ENCODE data around the gene KLHL29.
A peak's percentile ranks its signal among the peaks of the same experiment; 100 is the strongest.
"Not testable (repeated sequence)": the region's sequence is repeated elsewhere in the genome, so short reads cannot be mapped to it uniquely, and the experiment has no call there.

KLHL29 gene

DNA sequence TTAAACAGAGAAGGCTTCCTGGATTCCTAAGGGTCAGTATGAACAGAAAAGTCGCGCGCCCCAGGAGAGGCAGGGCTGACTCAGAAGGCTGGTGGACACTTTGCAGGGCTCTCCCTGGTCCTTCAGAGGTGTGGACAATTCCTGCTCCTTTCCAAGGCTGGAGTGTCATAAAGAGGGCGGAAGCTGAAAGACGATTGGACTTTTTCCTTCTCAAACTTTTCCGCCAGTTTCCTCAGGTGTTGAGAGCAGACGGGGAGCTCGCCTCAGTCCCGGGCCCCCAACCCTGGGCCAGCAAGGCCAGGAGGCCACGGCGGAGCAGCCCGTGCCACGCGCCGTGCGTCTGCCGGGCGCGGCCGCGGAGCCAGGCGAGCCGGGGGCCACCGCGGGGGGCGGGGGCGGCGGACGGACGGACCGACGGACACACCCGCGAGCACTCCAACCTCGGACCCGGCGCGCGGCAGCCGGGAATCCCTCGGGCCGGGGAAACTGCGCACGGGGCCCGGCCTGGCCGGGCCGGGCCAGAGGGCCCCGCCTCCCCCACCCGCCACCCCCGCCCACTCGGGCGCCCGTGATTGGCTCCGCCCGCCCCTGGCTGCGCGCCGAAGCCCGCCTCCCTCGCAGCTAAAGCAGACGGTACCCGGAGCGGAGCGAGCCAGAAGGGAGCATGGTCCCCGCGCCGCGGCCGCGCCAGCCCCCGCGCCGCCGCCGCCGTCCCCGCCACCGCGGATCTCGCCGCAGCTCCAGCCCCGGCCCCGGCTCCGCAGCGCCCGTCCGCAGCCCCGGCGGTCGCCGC, at the start of gene KLHL29:
KLHL29 (plus strand) TSS at position 629 of the 793 bp plus-strand sequence. CDS start 177,018 bp downstream, outside the sequence.
- peak in 55 of 58 donors; percentile 4 to 82 (median 57) for DNase-seq

DNA sequence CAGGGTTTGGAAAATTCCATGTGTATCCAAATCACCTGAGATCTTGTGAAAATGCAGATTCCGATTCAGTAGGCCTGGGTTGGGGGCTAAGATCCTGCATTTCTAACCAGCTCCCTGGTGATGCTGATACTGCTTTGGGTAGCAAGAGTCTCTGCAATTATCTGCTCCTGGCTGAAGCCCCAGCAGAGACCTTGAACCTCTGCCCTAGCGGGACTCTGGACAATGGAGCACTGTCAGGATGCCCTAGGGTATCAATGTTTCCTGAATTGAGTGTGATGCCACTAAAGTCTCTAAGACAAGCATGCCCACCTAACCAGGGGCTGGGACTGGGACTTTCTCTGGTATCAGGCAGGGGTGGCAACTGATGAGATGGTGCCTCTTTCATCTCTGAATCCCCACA, 49.4 kb upstream of the KLHL29 start:
- no peak for DNase-seq

DNA sequence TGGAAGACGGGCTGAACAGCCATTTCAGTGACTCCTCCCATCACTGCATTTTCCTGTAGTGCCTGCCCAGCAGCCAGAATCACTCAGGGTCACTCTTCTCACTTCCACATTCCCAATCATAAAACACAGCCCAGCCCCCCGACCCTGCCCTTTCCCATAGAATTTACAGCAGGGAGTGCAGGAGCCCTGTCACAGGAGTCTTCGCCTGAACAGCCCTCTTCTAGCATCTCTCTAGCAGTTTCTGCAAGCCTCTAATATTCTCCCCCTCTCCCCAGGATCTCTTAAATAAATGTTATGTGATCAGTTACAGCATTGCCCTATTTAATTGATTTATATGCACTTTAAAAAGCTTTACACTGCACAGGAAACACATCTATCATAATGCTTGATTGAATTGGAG, 42.9 kb upstream of the KLHL29 start:
- no peak for DNase-seq

DNA sequence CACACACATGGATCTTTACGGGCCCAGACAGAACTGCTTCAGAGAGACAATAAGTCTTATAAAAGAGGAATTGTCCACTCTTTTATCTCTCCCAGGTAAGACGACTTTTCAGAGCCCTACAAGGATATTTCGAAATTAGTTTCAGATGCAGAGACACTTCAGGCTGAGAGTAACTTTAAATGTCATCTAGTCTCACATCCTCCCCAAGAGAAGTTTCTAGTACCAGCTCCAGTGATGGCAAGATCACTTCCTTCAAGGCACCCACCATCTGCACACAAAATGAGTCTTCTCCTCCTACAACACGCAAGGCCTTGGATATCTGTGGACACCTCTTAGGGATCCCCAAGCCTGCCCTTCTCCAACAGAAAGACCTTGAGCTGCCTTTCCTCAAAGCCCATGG, 39.0 kb upstream of the KLHL29 start:
- no peak for DNase-seq

DNA sequence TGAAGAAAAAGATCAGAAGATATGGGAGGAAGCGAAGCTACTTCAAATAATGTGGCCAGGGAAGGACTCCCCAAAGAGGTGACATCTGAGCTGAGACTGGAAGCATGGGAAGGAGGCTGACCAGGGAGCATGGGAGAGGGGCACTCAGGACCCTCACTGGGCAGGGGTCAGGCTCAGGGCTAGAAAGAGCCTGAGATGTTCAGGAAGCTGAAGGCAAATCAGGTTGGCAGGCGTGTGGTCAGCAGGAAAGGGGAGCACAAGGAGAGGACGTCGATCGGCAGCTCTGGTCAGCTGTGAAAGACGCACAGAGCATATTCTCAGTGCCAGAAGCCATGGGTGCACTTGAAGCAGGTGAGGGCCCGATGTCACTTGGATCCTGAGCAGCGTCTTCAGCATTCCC, 38.2 kb upstream of the KLHL29 start:
- DNase-seq, result no peak

DNA sequence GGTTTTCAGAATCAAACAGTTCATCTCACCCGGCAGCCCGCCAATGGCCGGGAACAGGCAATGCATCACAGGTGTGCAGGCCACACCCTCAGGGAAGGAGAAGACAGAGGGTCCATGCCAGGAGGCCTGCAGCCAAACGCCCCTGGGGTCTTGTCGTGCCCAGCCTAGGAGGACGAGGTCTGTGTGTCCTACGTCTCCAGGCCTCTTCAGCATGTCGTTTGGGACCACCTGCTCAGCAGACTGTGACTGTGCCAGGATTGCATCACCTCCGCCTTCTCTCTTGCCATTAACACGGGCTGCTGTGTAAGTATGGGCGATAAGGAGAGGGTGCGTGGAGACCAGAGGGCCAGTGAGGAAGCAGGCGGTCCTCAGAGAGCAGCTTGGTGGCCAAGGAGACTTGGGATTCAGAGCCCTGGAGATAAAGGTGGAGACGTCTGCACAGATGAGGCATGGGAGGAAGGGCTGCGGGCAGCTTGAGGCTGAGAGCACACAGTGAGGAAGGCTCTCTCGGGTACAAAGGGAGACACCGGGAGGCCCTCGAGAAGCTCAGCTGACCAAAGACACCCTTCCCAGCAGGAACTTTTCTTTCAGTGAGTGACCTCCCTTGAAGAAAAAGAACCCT, 37.4 kb upstream of the KLHL29 start:
- DNase-seq, result no peak

DNA sequence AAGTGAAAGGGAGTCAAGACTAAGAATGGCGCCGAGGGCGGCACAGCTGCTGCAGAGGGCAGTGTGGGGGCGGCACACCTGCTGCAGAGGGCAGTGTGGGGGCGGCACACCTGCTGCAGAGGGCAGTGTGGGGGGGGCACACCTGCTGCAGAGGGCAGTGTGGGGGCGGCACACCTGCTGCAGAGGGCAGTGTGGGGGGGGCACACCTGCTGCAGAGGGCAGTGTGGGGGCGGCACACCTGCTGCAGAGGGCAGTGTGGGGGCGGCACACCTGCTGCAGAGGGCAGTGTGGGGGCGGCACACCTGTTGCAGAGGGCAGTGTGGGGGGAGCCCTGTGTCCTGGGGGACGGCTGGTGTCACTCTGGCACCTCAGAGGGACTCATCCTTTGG, 36.9 kb upstream of the KLHL29 start:
- DNase-seq, result not testable (repeated sequence)

DNA sequence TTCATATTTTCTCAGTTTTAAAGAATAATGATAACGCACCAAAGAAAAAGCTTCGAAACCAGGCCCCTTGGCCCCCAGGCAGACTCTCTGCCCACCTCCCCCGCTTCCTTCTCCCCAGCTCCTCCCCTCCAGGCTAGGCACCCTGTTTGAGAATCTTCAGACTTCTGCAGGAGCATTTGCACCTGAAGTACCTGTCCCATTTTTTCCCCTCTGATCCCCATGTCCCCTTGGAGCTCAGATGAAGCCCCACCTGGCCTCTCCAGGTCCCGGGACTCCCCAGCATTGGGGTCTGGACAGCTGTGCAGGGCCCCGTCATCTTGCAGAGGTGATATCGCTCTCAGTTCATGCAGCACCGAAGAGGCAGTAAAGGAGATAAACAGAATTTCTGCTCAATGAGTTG, 35.5 kb upstream of the KLHL29 start:
- DNase-seq, result no peak

DNA sequence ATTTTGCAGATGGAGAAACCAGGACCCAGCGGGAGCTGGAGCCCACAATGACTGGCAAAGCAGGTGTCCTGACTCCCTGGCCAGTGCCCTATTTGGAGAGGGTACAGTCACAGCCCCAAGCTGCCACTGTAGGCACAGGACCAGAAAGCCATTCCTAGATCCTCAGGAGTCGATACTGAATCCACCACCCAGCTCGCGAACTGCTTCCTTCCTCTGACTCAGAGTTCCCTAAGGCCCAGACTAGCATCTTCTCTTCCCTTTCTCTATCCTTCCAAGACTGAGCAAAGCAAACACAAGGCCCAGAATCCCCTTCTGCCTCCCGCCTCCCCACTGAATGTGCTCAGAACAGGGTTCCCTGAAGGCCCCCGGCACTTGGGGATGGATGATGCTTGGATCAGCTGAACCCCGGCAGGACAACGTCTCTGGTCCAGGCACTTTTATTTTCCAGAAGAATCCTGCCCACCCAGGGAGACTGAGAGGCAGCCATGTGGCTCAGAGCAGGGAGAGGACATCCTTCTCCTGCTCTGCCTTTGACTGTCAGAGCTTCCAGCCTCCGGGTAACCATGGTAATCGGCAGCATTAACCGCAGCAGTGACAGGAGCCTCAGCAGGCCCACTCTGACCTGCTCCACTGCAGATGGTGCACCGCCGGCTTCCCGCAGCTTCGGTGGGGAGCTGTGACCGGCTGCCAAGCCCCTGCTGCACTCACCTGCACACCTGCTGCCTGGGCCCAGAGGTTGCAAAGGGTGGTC, 34.8 kb upstream of the KLHL29 start:
- DNase-seq, result peak in 23 of 58 donors; percentile 2 to 39 (median 18)

DNA sequence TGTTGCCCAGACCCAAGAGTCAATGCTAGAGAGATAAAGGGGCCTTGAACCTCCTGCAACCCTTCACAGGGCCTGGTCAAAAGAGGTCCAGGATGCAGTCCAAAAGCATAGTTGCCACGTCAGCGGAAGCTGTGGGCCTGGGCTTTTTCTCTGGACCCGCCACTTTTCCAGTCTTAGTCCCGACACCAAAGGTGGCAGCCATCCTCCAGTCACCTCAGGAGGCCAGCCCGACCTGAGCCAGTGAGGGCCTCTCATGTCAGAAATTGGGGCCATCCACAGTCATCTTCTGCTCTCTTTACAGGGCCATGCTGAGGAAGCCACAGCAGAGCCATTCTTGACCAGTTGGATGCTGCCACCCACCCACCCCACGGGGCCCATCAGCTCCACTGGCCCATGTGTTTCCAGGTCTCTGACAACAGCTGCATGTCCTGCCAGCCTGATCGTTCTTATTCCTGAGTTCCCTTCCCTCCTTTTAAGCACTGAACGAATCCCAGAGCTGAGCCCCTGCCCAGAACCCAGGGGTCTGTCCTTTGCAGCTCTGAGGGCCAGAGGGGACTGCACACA, 34.1 kb upstream of the KLHL29 start:
- no peak for DNase-seq

DNA sequence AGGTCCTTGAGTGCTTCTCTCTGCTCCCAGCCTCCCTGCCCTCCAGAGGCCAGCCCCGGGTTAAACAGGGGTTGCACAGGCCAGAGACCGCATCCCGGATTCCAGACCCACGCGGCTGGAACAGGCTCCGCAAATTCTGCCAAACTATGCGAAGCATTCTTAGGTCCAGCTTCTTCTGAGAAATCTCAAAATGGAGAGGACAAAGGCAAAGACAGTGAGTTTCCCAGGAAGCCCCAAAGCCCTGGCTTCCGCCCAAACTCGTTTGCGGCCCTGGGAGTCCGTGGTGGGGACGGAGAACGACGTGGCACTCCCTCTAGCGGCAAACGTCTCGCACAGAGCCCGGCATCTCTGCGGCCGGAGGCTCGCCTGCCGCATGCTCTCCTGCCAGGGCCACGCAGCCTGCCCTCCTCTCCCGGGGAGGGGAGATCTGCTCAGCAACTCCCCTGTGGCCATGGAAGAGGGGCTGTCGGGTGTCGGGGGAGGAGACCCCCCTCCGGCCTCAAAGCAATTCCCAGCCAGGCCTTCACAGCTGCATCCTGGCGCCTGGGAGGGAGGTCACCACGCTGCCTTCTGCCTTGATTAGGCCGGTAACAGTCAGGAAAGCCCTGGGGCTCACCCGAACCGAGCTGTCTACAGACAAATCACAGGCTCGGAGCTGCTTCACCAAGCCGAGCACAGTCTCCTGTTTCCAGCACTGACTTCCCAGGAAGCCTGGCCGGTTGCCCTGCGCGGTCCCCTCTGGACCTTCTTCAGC, 33.4 kb upstream of the KLHL29 start:
- peak in 56 of 58 donors; percentile 3 to 84 (median 56) for DNase-seq

DNA sequence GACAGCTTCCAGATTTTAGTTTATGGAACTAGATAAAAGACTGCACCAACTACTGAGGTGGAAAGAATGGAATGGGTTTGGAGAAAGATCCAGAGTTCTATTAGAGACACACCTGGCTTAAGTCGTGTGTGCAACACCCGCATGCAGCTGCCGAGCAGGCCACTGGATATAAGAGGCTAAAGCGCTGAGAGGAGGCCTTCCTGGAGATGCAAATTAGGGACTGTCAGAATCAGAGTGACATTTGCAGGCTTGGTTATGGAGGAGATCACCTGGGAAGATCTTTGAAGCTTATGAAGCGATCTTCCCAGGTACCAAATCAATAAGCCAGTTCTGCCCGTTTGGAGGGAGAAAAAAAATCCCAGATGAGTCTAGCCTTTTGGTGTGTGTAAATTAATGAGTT, 30.4 kb upstream of the KLHL29 start:
- no peak for DNase-seq

DNA sequence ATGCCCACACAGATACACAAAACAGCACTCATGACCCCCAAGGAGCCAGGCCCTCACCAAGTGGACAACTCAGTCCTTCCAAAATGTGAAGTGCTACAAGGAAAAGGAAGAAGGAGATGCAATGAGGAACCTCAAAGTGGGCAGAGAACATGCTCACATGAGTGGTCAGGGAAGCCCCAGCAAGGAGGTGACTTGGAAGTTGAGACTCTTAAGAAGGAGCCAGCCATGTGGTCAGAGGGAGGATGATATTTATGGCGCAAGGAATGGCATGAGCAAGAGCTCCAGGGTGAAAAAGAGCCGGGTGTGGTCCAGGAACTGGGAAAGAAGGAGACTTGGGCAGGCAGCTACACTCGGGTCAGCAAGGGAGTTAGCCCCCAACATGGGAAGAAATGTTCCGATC, 30.0 kb upstream of the KLHL29 start:
- no peak for DNase-seq

DNA sequence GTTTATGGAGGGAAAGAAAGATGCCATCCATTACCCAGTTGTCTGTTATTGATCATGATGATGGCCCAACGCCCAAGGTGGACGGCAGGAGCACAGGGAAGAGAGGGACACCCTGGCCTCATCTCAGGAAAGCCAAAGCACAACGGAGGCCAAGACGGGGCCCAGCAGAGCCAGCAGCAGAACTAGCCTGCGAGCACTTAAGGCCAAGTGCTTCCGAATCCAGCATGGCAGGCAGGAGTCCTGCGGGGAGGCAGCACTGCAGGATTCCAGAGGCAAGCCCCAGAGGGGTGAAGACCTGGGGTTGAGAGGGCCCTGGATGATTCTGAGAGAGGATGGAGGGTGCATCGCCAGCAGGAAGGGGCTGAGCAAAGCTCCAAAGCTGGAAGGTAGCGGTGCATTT, 28.3 kb upstream of the KLHL29 start:
- no peak for DNase-seq

DNA sequence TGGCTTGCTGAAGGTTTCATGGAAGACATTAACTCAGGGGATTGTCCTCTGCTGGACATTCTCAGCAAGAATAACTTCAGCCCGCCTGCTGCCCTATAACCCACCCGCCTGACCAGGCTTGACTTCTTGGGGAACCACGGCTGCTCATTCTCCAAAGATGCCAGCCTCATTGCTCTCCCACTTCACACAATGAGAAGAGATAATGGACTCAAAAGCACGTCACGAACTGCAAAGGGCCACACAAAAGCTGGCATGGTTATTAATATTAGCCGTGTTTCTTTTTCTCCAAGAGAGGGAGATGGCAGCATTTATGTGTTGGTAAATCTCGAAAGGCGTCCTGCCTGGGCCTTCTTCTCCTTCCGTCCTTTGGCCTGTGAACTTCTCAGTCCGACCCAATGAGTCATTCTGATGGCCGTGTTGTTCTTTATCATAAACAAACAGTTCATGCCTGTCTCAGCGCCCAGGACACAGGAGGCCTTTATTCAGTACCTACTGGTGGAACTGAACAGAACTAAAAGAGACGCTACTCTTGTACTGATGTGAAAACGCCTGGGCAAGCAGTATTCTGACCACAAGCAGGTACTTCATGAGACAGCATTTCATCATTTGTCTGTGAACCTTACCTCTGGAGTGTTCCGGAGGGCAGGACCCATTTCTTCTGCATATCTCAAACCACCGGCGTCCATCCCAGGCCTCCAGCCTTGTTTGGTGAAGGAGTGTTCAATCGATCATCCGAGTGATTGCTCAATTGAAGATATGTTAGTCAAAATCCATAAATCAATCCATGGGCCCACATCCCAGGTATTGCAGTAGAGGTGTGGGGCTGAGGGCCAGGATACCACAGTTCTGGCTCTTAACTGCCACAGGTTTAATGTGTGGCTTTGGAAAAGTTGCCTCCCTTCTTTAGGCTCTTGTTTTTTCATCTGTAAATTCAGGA, 25.1 kb upstream of the KLHL29 start:
- no peak for DNase-seq

DNA sequence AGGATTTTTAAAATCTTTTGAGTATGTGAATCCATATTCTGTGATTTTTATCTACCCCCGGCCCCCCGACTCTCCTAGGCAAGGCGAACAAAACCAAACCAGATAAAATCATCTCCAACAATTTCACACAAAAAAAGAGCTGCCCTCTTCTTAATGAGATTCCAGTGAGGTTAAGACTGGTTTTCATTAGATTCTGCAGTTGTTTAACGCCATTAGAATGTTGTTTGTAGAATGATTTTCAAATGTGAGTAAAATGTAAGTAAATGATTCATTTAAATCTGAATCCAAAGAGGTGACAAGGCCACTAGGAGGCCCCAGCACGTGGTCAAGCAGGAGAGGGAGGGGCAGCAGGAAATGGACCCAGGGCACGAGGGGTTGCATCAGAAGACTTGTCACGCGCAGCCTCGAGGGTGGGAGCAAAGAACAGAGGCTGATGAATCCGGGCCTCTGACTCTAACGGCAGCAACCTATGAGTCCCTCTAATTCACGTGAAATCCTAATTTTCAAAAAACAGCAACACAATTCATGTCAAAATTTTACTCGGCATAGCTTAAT, 24.3 kb upstream of the KLHL29 start:
- DNase-seq, result no peak

DNA sequence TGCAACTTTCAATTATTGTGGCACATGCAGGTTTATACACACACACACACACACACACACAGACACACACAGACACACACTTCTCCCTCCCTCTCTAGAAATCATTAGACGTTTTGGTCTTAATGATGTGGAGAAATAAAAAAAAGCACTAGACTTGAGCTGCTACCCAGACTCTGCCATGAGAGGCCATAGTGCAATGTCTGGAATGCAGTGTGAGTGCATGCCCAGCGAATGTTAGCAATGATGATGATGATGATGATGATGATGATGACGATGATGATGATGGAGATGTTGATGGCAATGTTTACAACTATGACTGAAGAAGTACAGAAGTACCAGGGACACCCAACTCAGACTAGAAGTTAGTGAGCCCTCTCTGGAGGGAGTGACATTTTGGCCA, 23.8 kb upstream of the KLHL29 start:
- DNase-seq, result no peak

DNA sequence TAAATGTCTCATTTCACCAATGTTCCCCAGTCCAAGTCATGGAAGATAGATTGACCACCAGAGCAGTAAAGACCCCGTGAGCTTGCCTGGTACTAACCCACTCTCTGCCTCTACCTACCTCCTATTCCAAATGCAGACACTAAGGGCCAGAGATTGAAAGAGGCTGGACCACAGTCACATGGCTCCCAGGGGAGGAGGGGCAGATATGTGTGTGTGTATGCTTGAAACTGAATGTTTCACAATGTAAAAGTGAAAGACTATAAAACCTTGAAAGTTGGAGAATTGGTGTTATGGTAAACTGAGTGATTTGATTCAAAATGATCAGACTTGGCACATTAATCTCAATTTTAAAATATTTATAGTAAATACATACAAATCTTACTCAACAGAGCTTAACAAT, 21.7 kb upstream of the KLHL29 start:
- no peak for DNase-seq

DNA sequence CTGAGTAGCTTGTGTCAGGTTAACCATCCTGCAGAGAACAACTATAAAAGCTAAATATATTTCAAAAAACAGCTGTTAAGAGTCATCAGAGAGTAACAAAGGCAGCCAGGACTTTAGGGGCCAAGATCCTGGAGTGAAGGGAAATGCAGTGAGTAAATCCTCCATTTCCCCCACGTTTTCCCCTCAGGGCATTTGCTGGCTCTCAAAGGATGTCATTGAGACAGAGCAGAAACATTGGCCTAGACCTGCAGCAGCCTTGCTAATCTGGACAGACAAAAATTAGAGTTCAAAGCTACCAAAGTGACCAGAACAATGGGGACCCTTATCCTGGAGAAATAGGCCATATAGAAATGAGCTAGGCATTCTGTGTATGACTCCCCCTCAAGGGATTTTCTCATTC, 21.1 kb upstream of the KLHL29 start:
- DNase-seq, result no peak

DNA sequence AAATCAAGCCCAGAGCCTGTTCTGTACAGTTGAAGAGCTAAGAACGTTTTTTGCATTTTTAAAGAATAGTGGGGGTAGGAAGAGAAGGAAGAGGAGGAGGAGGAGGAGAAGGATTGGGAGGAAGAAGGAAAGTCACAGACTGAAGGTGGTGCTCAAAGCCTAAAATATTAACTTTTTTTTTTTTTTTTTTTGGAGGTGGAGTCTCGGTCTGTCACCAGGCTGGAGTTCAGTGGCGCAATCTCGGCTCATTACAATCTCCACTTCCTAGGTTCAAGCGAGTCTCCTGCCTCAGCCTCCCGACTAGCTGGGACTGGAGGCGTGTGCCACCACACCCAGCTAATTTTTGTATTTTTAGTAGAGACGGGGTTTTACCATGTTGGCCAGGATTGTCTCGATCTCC, 18.3 kb upstream of the KLHL29 start:
- DNase-seq, result no peak

Data from anterior cingulate cortex (tissue), 58 donors.